WTC11 (cell line): ENCODE measurements around the gene LIF. TPM values are rescaled to one million over a fixed set of nuclear protein-coding genes. Genes with fewer than 3 reads are reported as not detected.

Experiments
- ATAC-seq: fragments of 200-7000 bp; cut with Tn5 transposase; 2 replicates; pipeline ENCODE4 v1.10.0; 2021; ENCODE audit warnings: mild to moderate bottlenecking, moderate library complexity
- CTCF ChIA-PET: fragments of 300-600 bp; sonication (Branson Sonifier 250); formaldehyde crosslinking; loops from one replicate; lab custom pipeline; 2021; ENCODE audit warnings: antibody characterized with exemption; lab: Charles Lee
- POLR2A ChIA-PET: fragments of 350-600 bp; sonication (Branson Sonifier 250); formaldehyde crosslinking; loops from one replicate; lab custom pipeline; 2021; ENCODE audit warnings: antibody characterized with exemption; lab: Charles Lee
- DNase-seq: peaks from one replicate; pipeline ENCODE4 v3.0.0; 2021; ENCODE audit warnings: low spot score
- H3K27ac Mint-ChIP-seq: 2 replicates; pipeline ENCODE4 v1.8.0; 2021; ENCODE audit warnings: mixed read lengths
- H3K27me3 Mint-ChIP-seq: 2 replicates; pipeline ENCODE4 v1.8.0; 2021; ENCODE audit warnings: low read depth, mild to moderate bottlenecking, moderate library complexity, mixed read lengths
- H3K36me3 Mint-ChIP-seq: 2 replicates; pipeline ENCODE4 v1.8.0; 2021; ENCODE audit warnings: mixed read lengths
- H3K4me1 Mint-ChIP-seq: 2 replicates; pipeline ENCODE4 v1.8.0; 2022; ENCODE audit warnings: mixed read lengths
- H3K4me3 Mint-ChIP-seq: 2 replicates; pipeline ENCODE4 v1.8.0; 2021; ENCODE audit warnings: mild to moderate bottlenecking, moderate library complexity, mixed read lengths
- H3K9me3 Mint-ChIP-seq: 2 replicates; pipeline ENCODE4 v1.8.0; 2021; ENCODE audit warnings: mixed read lengths
- AFF4 ChIP-seq: sonication (generic); formaldehyde crosslinking; IDR thresholded peaks from 2 replicates; pipeline ENCODE4 v1.8.1; 2023; ENCODE audit warnings: mild to moderate bottlenecking, missing genetic modification reagents, borderline replicate concordance
- EMX1 ChIP-seq: fragments of 250-450 bp; sonication (Bioruptor Pico); IDR thresholded peaks from 2 replicates; pipeline ENCODE4 v1.8.0; 2021; ENCODE audit warnings: mild to moderate bottlenecking
- FOXP1 ChIP-seq: sonication (generic); formaldehyde crosslinking; IDR thresholded peaks from 2 replicates; pipeline ENCODE4 v1.8.0; 2022; ENCODE audit warnings: missing genetic modification reagents, mild to moderate bottlenecking, moderate library complexity, borderline replicate concordance
- GTF2I ChIP-seq: fragments of 250-450 bp; sonication (Bioruptor Pico); conservative IDR thresholded peaks from 2 replicates; pipeline ENCODE4 v1.4.0; 2021; ENCODE audit warnings: mild to moderate bottlenecking
- NFE2L1 ChIP-seq: sonication (generic); formaldehyde crosslinking; IDR thresholded peaks from 2 replicates; pipeline ENCODE4 v1.8.1; 2023; ENCODE audit warnings: missing genetic modification reagents
- NR2C2 ChIP-seq: sonication (generic); formaldehyde crosslinking; IDR thresholded peaks from 2 replicates; pipeline ENCODE4 v1.8.0; 2022; ENCODE audit warnings: mild to moderate bottlenecking, missing genetic modification reagents
- PREB ChIP-seq: sonication (generic); formaldehyde crosslinking; IDR thresholded peaks from 2 replicates; pipeline ENCODE4 v1.8.1; 2022; ENCODE audit warnings: mild to moderate bottlenecking, missing genetic modification reagents, moderate library complexity, borderline replicate concordance
- PRRX2 ChIP-seq: fragments of 250-450 bp; sonication (Bioruptor Pico); IDR thresholded peaks from 2 replicates; pipeline ENCODE4 v1.8.0; 2021; ENCODE audit warnings: mild to moderate bottlenecking
- SMAD4 ChIP-seq: sonication (generic); formaldehyde crosslinking; IDR thresholded peaks from 2 replicates; pipeline ENCODE4 v1.8.0; 2022; ENCODE audit warnings: mild to moderate bottlenecking, missing genetic modification reagents
- STAT6 ChIP-seq: sonication (generic); formaldehyde crosslinking; conservative IDR thresholded peaks from 2 replicates; pipeline ENCODE4 v1.8.1; 2023; ENCODE audit warnings: mild to moderate bottlenecking, low read depth, missing genetic modification reagents, moderate library complexity
- TEAD1 ChIP-seq: sonication (generic); formaldehyde crosslinking; IDR thresholded peaks from 2 replicates; pipeline ENCODE4 v1.8.0; 2022; ENCODE audit warnings: mild to moderate bottlenecking, missing genetic modification reagents
- ZBTB21 ChIP-seq: sonication (generic); formaldehyde crosslinking; IDR thresholded peaks from 2 replicates; pipeline ENCODE4 v1.8.1; 2023; ENCODE audit warnings: mild to moderate bottlenecking, missing genetic modification reagents, borderline replicate concordance
- ZNF232 ChIP-seq: sonication (generic); formaldehyde crosslinking; IDR thresholded peaks from 2 replicates; pipeline ENCODE4 v1.8.0; 2022; ENCODE audit warnings: mild to moderate bottlenecking, missing genetic modification reagents
- ZNF423 ChIP-seq: fragments of 250-450 bp; sonication (Bioruptor Pico); IDR thresholded peaks from 2 replicates; pipeline ENCODE4 v2.1.2; 2022; ENCODE audit warnings: mild to moderate bottlenecking, moderate library complexity
- total RNA-seq: library from RNA; stranded (reverse); gene quantifications from 3 replicates; pipeline ENCODE4 v1.2.3, GENCODE V29; 2021
- TF ChIP-seq, protein P1 (sequence below): sonication (generic); formaldehyde crosslinking; IDR thresholded peaks from 2 replicates; pipeline ENCODE4 v1.8.0; 2022; ENCODE audit warnings: mild to moderate bottlenecking, missing genetic modification reagents
- TF ChIP-seq, protein P2 (sequence below): sonication (generic); formaldehyde crosslinking; IDR thresholded peaks from 2 replicates; pipeline ENCODE4 v1.8.0; 2023; ENCODE audit warnings: missing genetic modification reagents, mild to moderate bottlenecking, borderline replicate concordance

LIF gene
- total RNA-seq, 1 experiment from 2014 or later: 7.2 TPM

GRCh38 chr22:30252411-30253204 is 6.0 kb upstream of the LIF start:
- H3K27me3 Mint-ChIP-seq: peaks cover 3% of the 10 kb centered on the region; the same call in 1 of the 2 replicates
- CTCF ChIA-PET: interaction anchor here (1.0 to 3.6 kb wide), 3 partner anchors 11 to 563 kb away, joined by 3 to 48 read pairs (median 3); partner anchors contain the start of gene CASTOR1
- TF ChIP-seq PREB (CRISPR knock-in tag) (no peak), ZNF423 (CRISPR knock-in tag) (peak; percentile 92)
- DNase-seq: no peak
- no peaks in the 10 kb centered on the region for H3K36me3 Mint-ChIP-seq
- no peaks in the 10 kb centered on the region for H3K9me3 Mint-ChIP-seq
- H3K4me3 Mint-ChIP-seq: no peak overlapping the region
- H3K4me1 Mint-ChIP-seq: peaks cover 35% of the 10 kb centered on the region
- H3K27ac Mint-ChIP-seq: peak overlapping the region; percentile 65
- no peak for ATAC-seq
- POLR2A ChIA-PET: no interaction called here

DNA sequence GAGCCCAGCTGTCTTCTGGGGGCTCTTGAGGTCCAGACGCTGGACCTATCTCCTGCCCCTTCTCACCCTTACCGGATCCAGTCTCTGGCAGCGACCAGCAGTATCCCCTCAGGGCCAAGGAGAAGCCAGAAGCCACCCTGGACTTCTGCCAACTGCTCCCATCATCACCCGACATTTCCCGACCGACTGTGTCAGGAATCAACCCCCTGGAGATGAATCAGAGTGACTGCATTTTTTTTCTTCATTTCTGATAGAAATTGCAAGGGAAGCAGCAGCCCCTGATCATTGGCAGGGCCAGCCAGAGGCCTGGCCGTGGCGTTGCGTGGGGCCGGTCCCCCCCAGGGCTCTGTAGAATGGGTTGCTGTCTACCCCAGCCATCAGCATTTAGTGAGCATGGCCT is 5.2 kb upstream of the LIF start:
- Mint-ChIP-seq H3K9me3 (no peaks in the 10 kb centered on the region), H3K27me3 (no peaks in the 10 kb centered on the region), H3K4me1 (peaks cover 38% of the 10 kb centered on the region), H3K27ac (no peak overlapping the region), H3K4me3 (no peak overlapping the region), H3K36me3 (no peaks in the 10 kb centered on the region)
- POLR2A ChIA-PET: no interaction called here
- DNase-seq: no peak
- no peak for TF ChIP-seq NFE2L1
- TF ChIP-seq, protein P1, sequence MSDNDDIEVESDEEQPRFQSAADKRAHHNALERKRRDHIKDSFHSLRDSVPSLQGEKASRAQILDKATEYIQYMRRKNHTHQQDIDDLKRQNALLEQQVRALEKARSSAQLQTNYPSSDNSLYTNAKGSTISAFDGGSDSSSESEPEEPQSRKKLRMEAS (CRISPR knock-in tag): no peak
- TF ChIP-seq FOXP1: no peak
- no peak for TF ChIP-seq PRRX2 (CRISPR knock-in tag)
- no peak for ATAC-seq
- CTCF ChIA-PET: interaction anchor here (1.0 to 1.2 kb wide), 3 partner anchors 12 to 562 kb away, joined by 3 to 7 read pairs (median 3); partner anchors contain the start of gene CASTOR1

- ATAC-seq: no peak
- Mint-ChIP-seq H3K36me3 (no peaks in the 10 kb centered on the region), H3K4me3 (no peak overlapping the region), H3K4me1 (peaks cover 33% of the 10 kb centered on the region), H3K9me3 (no peaks in the 10 kb centered on the region), H3K27me3 (no peaks in the 10 kb centered on the region), H3K27ac (no peak overlapping the region)
- POLR2A ChIA-PET: no interaction called here
- CTCF ChIA-PET: interaction anchor here (1.0 to 1.2 kb wide), 2 partner anchors 13 to 38 kb away, joined by 3 to 7 read pairs; partner anchors contain the start of gene CASTOR1
- DNase-seq: no peak
- TF ChIP-seq AFF4 (CRISPR knock-in tag): no peak
- no peak for TF ChIP-seq TEAD1 (CRISPR knock-in tag)
- TF ChIP-seq, protein P1 (CRISPR knock-in tag): no peak
- no peak for TF ChIP-seq SMAD4
- TF ChIP-seq GTF2I (CRISPR knock-in tag): no peak
- TF ChIP-seq STAT6 (CRISPR knock-in tag): no peak
- TF ChIP-seq, protein P2, sequence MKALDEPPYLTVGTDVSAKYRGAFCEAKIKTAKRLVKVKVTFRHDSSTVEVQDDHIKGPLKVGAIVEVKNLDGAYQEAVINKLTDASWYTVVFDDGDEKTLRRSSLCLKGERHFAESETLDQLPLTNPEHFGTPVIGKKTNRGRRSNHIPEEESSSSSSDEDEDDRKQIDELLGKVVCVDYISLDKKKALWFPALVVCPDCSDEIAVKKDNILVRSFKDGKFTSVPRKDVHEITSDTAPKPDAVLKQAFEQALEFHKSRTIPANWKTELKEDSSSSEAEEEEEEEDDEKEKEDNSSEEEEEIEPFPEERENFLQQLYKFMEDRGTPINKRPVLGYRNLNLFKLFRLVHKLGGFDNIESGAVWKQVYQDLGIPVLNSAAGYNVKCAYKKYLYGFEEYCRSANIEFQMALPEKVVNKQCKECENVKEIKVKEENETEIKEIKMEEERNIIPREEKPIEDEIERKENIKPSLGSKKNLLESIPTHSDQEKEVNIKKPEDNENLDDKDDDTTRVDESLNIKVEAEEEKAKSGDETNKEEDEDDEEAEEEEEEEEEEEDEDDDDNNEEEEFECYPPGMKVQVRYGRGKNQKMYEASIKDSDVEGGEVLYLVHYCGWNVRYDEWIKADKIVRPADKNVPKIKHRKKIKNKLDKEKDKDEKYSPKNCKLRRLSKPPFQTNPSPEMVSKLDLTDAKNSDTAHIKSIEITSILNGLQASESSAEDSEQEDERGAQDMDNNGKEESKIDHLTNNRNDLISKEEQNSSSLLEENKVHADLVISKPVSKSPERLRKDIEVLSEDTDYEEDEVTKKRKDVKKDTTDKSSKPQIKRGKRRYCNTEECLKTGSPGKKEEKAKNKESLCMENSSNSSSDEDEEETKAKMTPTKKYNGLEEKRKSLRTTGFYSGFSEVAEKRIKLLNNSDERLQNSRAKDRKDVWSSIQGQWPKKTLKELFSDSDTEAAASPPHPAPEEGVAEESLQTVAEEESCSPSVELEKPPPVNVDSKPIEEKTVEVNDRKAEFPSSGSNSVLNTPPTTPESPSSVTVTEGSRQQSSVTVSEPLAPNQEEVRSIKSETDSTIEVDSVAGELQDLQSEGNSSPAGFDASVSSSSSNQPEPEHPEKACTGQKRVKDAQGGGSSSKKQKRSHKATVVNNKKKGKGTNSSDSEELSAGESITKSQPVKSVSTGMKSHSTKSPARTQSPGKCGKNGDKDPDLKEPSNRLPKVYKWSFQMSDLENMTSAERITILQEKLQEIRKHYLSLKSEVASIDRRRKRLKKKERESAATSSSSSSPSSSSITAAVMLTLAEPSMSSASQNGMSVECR: no peak
- TF ChIP-seq NR2C2 (CRISPR knock-in tag): no peak
- TF ChIP-seq EMX1 (CRISPR knock-in tag): no peak
- TF ChIP-seq ZNF232 (CRISPR knock-in tag): no peak
- TF ChIP-seq ZBTB21 (CRISPR knock-in tag): no peak
These were observed 4.2 kb upstream of the LIF start for GRCh38 chr22:30250661-30251267.
